SK-N-SH (cell line): ENCODE measurements around the gene BRINP3.

Experiments used
- MEF2A ChIP-seq: IDR thresholded peaks from 2 replicates; pipeline ENCODE4 v1.4.0; 2012; ENCODE audit warnings: low read depth, borderline replicate concordance
- POLR2AphosphoS5 ChIP-seq: IDR thresholded peaks from 2 replicates; pipeline ENCODE4 v1.6.1; 2012; ENCODE audit warnings: low read depth, low read length
- TAF1 ChIP-seq: IDR thresholded peaks from 2 replicates; pipeline ENCODE4 v1.6.1; 2012; ENCODE audit warnings: low read depth, mild to moderate bottlenecking, low read length, moderate library complexity, borderline replicate concordance

- no peak for TF ChIP-seq POLR2AphosphoS5
- no peak for TF ChIP-seq TAF1
- TF ChIP-seq MEF2A: no peak
Observed at GRCh38 chr1:190168116-190168892, 309.4 kb downstream of the BRINP3 start.
